HepG2 (cell line): Measurements from ENCODE around the gene CCDC126. TPM values are rescaled to one million over a fixed set of nuclear protein-coding genes. Genes with fewer than 3 reads are reported as not detected.

Source experiments
- ASH2L ChIP-seq: fragments of 300-600, 200-600 bp; sonication (generic); IDR thresholded peaks from 2 replicates; pipeline ENCODE4 v1.7.0; 2017; ENCODE audit warnings: low read depth, mild to moderate bottlenecking, moderate library complexity, mixed read lengths, low read length; ENCODE audit not compliant: insufficient read length
- ATF1 ChIP-seq: IDR thresholded peaks from 2 replicates; pipeline ENCODE4 v1.6.1; 2016; ENCODE audit warnings: mild to moderate bottlenecking, control low read depth
- BHLHE40 ChIP-seq: IDR thresholded peaks from 2 replicates; pipeline ENCODE4 v1.6.1; 2011; ENCODE audit warnings: low read length, improper control_type of control experiment
- CBFB ChIP-seq: sonication (generic); formaldehyde crosslinking; IDR thresholded peaks from 2 replicates; pipeline ENCODE4 v1.4.0; 2020; ENCODE audit warnings: missing genetic modification reagents
- DBP ChIP-seq: sonication (generic); formaldehyde crosslinking; IDR thresholded peaks from 2 replicates; pipeline ENCODE4 v1.4.0; 2020; ENCODE audit warnings: missing genetic modification reagents; ENCODE audit errors: not compliant biosample characterization
- EZH2 ChIP-seq: conservative IDR thresholded peaks from 2 replicates; pipeline ENCODE4 v1.6.1; 2012; ENCODE audit warnings: mild to moderate bottlenecking, low read depth, low read length, moderate library complexity
- GATAD1 ChIP-seq: IDR thresholded peaks from 2 replicates; pipeline ENCODE4 v1.6.1; 2016; ENCODE audit warnings: missing genetic modification reagents, missing compliant biosample characterization
- KAT7 ChIP-seq: IDR thresholded peaks from 2 replicates; pipeline ENCODE4 v1.6.1; 2018; ENCODE audit warnings: borderline replicate concordance, missing compliant biosample characterization
- MIXL1 ChIP-seq: IDR thresholded peaks from 2 replicates; pipeline ENCODE4 v1.6.1; 2016
- MZF1 ChIP-seq: sonication (generic); formaldehyde crosslinking; IDR thresholded peaks from 2 replicates; pipeline ENCODE4 v1.8.1; 2023; ENCODE audit warnings: mild to moderate bottlenecking, missing genetic modification reagents, borderline replicate concordance
- RAD51 ChIP-seq: fragments of 450-650 bp; IDR thresholded peaks from 2 replicates; pipeline ENCODE4 v1.6.1; 2016; ENCODE audit warnings: borderline replicate concordance
- RBFOX2 ChIP-seq: fragments of 200-400 bp; formaldehyde crosslinking; IDR thresholded peaks from 2 replicates; pipeline ENCODE4 v1.6.1; 2017; ENCODE audit warnings: low read depth, mild to moderate bottlenecking, low read length
- SATB2 ChIP-seq: sonication (generic); formaldehyde crosslinking; IDR thresholded peaks from 2 replicates; pipeline ENCODE4 v1.5.0; 2020; ENCODE audit warnings: missing genetic modification reagents
- TCF12 ChIP-seq, 2 experiments: fragments of 450-650 bp in 1 of 2; sonication (generic) in 1 of 2; formaldehyde crosslinking in 1 of 2; IDR thresholded peaks; 2 replicates each; pipeline versions ENCODE4 v1.6.1 to v1.8.0; 2017 to 2022; ENCODE audit warnings: antibody characterized with exemption in 1 of 2, mild to moderate bottlenecking in 1 of 2, missing genetic modification reagents in 1 of 2, moderate library complexity in 1 of 2
- ZKSCAN8 ChIP-seq: IDR thresholded peaks from 2 replicates; pipeline ENCODE4 v1.6.1; 2016; ENCODE audit warnings: borderline replicate concordance, missing genetic modification reagents, missing compliant biosample characterization
- ZNF563 ChIP-seq: sonication (generic); formaldehyde crosslinking; IDR thresholded peaks from 2 replicates; pipeline ENCODE4 v1.8.0; 2022; ENCODE audit warnings: mild to moderate bottlenecking, moderate library complexity, missing genetic modification reagents
- ZNF646 ChIP-seq: sonication (generic); formaldehyde crosslinking; IDR thresholded peaks from 2 replicates; pipeline ENCODE4 v1.9.0; 2021; ENCODE audit warnings: mild to moderate bottlenecking, missing genetic modification reagents
- polyA plus RNA-seq, 8 experiments: library from polyadenylated mRNA; depleted of rRNA in 3 of 8; stranded (reverse) in 7 of 8; unstranded in 1 of 8; fragments of >200 nt; fragmentation: Illumina TruSeq in 4 of 8; extraction: Trizol in 4 of 8; gene quantifications; 2 replicates each; pipeline versions ENCODE4 v1.2.1 to v1.2.3, GENCODE V29; 2011 to 2016; ENCODE audit warnings: low read depth in 4 of 8, missing spikeins in 1 of 8, mixed read lengths in 1 of 8; ENCODE audit not compliant: insufficient read depth in 1 of 8
- total RNA-seq, 5 experiments: library from RNA; depleted of rRNA; stranded (reverse); fragments of >200 nt; fragmentation: Illumina TruSeq; extraction: Trizol; gene quantifications; 2 replicates each; pipeline ENCODE4 v1.2.3, GENCODE V29; 2016; ENCODE audit warnings: low read depth in 1 of 5
- TF ChIP-seq, protein P1 (sequence below): sonication (generic); formaldehyde crosslinking; conservative IDR thresholded peaks from 2 replicates; pipeline ENCODE4 v1.4.0; 2020; ENCODE audit warnings: mild to moderate bottlenecking, missing genetic modification reagents, moderate library complexity

Gene CCDC126
- total and polyA plus RNA-seq, 2 of the 13 experiments (the other 11 are each of a cell fraction or from before 2014, with no cell fraction given) = 3.5 to 9.3 TPM

- TF ChIP-seq ZNF646 (no peak), MIXL1 (no peak; the same call in 1 of the 2 replicates), SATB2 (peak; percentile 33; the same call in 1 of the 2 replicates), GATAD1 (CRISPR knock-in tag) (peak; percentile 64; the same call in 1 of the 2 replicates), RAD51 (no peak), KAT7 (CRISPR knock-in tag) (peak; percentile 89; the same call in 1 of the 2 replicates), EZH2 (no peak), RBFOX2 (peak; percentile 79), ZKSCAN8 (CRISPR knock-in tag) (no peak; the same call in 1 of the 2 replicates), ATF1 (CRISPR knock-in tag) (no peak), MZF1 (peak; percentile 66; the same call in 1 of the 2 replicates), ZNF563 (peak; percentile 93), CBFB (CRISPR knock-in tag) (peak; percentile 70; the same call in 1 of the 2 replicates), TCF12 (IDR thresholded peaks at IDR 0.05) (no peak), TCF12 (CRISPR knock-in tag; IDR thresholded peaks at IDR 0.05) (no peak; the same call in 1 of the 2 replicates), DBP (CRISPR knock-in tag) (peak; percentile 23), BHLHE40 (peak; percentile 98), ASH2L (peak; percentile 80)
- TF ChIP-seq, protein P1, sequence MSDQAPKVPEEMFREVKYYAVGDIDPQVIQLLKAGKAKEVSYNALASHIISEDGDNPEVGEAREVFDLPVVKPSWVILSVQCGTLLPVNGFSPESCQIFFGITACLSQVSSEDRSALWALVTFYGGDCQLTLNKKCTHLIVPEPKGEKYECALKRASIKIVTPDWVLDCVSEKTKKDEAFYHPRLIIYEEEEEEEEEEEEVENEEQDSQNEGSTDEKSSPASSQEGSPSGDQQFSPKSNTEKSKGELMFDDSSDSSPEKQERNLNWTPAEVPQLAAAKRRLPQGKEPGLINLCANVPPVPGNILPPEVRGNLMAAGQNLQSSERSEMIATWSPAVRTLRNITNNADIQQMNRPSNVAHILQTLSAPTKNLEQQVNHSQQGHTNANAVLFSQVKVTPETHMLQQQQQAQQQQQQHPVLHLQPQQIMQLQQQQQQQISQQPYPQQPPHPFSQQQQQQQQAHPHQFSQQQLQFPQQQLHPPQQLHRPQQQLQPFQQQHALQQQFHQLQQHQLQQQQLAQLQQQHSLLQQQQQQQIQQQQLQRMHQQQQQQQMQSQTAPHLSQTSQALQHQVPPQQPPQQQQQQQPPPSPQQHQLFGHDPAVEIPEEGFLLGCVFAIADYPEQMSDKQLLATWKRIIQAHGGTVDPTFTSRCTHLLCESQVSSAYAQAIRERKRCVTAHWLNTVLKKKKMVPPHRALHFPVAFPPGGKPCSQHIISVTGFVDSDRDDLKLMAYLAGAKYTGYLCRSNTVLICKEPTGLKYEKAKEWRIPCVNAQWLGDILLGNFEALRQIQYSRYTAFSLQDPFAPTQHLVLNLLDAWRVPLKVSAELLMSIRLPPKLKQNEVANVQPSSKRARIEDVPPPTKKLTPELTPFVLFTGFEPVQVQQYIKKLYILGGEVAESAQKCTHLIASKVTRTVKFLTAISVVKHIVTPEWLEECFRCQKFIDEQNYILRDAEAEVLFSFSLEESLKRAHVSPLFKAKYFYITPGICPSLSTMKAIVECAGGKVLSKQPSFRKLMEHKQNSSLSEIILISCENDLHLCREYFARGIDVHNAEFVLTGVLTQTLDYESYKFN (CRISPR knock-in tag) = peak; percentile 37; the same call in 1 of the 2 replicates
Observed at GRCh38 chr7:23597094-23598091, at the start of gene CCDC126 (continued).
